ENCODE data around the gene ZC3H12D. TPM values are rescaled to one million over a fixed set of nuclear protein-coding genes. Genes with fewer than 3 reads are reported as not detected.

The ZC3H12D gene
- polyA plus RNA-seq, 3 donors from 2014 or later, result not detected

DNA sequence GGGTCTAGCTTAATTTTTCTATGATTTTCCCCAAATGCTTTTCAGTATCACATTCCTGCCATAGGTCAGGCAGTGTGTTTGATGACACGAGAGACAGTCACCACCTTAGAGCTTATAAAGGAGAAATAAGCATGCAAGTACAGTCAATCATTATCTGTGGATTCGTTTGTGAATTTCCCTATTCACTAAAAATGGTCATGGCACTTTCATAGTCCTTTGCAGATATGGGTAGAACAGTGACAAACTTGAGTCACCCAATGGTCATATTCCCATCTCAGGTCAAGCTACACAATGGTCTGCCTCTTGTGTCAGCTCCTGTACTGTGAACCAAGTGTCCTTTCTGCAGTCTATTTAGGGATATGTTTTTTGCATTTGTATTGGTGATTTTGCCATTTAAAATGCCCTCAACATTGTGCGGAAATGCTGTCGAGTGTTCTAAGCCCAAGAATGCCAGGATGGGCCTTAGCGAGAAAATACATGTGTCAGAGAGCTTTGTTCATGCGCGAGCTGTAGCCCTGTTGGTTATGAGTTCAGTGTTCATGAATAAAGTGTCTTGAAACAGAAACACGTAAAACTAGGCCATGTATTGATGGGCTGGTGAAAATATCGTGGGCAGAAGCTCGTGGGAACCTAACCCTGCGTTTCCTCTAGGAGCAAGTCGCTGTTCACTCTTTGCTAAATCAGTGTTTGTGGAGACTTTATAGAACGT is 65.0 kb downstream of the ZC3H12D start:
- no peak for DNase-seq
- Mint-ChIP-seq H3K4me3 (no peak overlapping the region), H3K4me1 (peaks cover 0 to 2% of the 10 kb centered on the region in 2 donors), H3K27me3 (ENCODE audit: low read depth in 3 of 3) (peaks cover 0 to 5% (median 0%) of the 10 kb centered on the region in 3 donors), H3K36me3 (no peaks in the 10 kb centered on the region), H3K9me3 (no peaks in the 10 kb centered on the region), H3K27ac (no peak overlapping the region)

DNA sequence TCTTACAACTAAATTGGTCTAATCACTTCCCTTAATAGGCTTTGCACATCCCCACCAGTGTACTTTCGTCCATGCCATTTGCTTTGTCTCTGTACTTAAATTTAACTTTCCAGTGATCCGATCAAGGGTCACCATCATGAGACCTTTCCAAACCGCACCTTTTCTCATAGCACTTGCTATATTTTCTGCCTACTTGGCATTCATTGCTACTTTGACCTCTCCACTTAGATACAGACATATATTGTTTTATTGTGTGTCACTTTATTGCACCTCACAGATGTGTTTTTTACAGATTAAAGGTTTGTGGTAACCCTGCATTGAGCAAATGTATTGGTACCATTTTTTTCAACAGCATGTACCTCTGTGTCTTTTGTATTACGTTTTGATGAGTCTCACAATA is 70.0 kb downstream of the ZC3H12D start:
- Mint-ChIP-seq H3K27me3 (ENCODE audit: low read depth in 3 of 3) (no peaks in the 10 kb centered on the region), H3K9me3 (no peaks in the 10 kb centered on the region), H3K36me3 (peaks cover 0 to 7% (median 3%) of the 10 kb centered on the region in 3 donors), H3K4me1 (peaks cover 0 to 2% of the 10 kb centered on the region in 2 donors), H3K27ac (peak overlapping the region in 1 of 6 donors; percentile 4), H3K4me3 (no peak overlapping the region)
- DNase-seq, result no peak

DNA sequence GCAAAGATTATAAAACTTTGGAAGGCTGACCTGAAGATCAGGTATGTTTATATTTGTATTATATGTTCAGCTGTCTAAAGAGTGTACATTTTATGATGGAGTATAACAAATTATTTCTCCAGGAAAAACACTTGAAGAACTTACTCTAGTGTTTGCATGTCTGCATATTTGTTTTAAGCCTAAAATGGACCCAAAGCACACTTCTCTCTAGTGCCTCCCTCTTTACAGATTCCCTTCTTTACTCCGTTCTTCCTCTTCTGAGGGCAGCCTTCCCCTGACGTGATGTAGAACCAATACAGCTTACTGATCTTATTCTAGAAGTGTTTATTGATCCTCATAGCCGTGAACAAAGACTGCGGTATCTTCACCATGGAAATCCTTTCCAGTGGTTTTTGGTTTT is 70.8 kb downstream of the ZC3H12D start:
- Mint-ChIP-seq H3K4me3 (no peak overlapping the region), H3K27ac (peak overlapping the region in 2 of 6 donors; percentile 25 to 30), H3K36me3 (peaks cover 0 to 7% (median 6%) of the 10 kb centered on the region in 3 donors), H3K9me3 (no peaks in the 10 kb centered on the region), H3K27me3 (ENCODE audit: low read depth in 3 of 3) (no peaks in the 10 kb centered on the region), H3K4me1 (peaks cover 0 to 2% of the 10 kb centered on the region in 2 donors)
- no peak for DNase-seq

DNA sequence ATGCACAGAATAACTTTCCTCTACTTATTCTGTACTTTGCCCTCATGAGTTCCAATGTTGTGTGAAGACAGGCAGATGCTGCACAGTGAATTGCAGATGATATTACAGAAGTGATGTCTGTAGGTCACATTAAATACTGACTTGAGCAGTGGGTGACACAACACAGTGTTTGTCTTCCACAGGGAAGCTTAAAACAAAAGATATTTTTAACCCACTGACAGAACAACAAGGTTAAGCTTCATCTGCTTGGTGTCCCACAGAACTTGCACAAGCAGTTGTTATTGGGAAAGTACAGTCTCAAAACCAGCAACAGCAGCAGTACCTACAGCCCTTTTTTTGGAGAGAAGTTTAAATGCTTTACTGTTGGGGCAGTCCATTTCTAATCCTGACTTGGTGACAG is 74.3 kb downstream of the ZC3H12D start:
- Mint-ChIP-seq H3K36me3 (peaks cover 4 to 11% (median 10%) of the 10 kb centered on the region in 3 donors), H3K9me3 (no peaks in the 10 kb centered on the region), H3K27ac (peak overlapping the region in 1 of 6 donors; percentile 10)

DNA sequence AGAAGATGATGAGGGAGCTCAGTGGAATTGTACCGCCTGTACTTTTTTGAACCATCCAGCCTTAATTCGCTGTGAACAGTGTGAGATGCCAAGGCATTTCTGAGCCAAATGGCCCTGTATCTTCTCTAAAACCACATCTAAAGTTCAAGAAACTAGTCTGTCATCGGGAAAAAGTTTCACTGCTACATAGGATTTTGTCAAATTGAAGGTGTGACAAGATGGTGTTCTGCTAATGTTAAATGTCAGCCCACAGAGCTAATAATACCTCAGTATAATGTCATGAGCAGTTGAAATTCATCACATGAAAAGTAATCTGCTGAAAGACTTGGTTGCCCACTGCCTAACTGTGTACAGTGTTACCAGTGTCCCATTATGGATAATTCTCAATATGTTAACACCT is 75.2 kb downstream of the ZC3H12D start:
- H3K4me1 Mint-ChIP-seq, result peaks cover 0 to 10% of the 10 kb centered on the region in 2 donors
- H3K9me3 Mint-ChIP-seq, result no peaks in the 10 kb centered on the region
- no peak for DNase-seq
- no peak overlapping the region for H3K4me3 Mint-ChIP-seq
- no peaks in the 10 kb centered on the region for H3K27me3 Mint-ChIP-seq (ENCODE audit: low read depth in 3 of 3)
- peaks cover 4 to 18% (median 10%) of the 10 kb centered on the region in 3 donors for H3K36me3 Mint-ChIP-seq
- no peak overlapping the region for H3K27ac Mint-ChIP-seq

More for the DNA sequence above, 74.3 kb downstream of the ZC3H12D start:
- DNase-seq, result no peak
- H3K4me1 Mint-ChIP-seq, result peaks cover under 1 to 6% of the 10 kb centered on the region in 2 donors
- no peak overlapping the region for H3K4me3 Mint-ChIP-seq
- H3K27me3 Mint-ChIP-seq (ENCODE audit: low read depth in 3 of 3), result no peaks in the 10 kb centered on the region

DNA sequence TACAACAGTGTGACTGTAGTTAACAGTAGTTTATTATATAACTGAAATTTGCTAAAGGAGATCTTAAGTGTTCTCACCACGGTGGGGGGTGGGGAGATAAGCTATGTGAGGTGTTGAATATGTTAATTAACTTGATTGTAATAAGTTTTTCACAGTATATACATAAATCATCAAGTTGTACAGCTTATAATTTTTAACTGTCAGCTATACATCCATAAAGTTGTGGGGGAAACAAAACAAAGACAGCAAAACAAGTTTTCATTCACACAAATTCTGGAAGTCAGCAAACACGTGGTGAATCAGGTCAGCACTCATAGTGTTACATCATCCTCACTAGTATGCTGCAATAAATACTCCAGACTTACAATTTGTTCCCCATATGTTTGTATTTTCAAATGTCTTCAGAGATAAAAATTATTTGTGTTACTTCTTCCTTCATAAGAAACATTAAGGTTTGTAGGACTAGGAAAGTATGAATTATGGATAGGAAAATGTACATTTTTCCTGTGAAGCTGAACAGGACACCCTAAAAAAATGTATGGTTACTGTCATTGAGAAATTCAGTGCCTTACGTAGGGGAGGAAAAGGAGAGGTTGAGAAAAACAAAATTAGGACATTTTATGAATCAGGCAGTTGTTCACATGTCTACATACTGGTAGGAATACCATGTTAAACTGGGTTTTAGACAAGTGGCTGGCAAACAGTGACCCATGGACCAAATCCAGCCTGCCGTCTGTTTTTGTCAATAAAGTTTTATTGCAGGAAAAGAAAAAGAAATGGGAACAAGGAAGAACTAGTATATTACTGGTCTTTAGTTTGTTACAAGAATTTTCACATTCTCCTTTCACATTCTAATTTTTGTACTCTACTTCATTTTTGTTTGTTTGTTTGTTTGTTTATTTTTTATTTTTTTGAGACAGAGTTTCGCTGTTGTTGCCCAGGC is 78.7 kb downstream of the ZC3H12D start:
- no peaks in the 10 kb centered on the region for H3K9me3 Mint-ChIP-seq
- no peak for DNase-seq
- no peaks in the 10 kb centered on the region for H3K27me3 Mint-ChIP-seq (ENCODE audit: low read depth in 3 of 3)
- peak overlapping the region in 4 of 6 donors; percentile 6 to 69 (median 22) for H3K27ac Mint-ChIP-seq
- H3K4me1 Mint-ChIP-seq, result peaks cover 0 to 10% of the 10 kb centered on the region in 2 donors
- no peak overlapping the region for H3K4me3 Mint-ChIP-seq
- H3K36me3 Mint-ChIP-seq, result peaks cover 9 to 32% (median 17%) of the 10 kb centered on the region in 3 donors

DNA sequence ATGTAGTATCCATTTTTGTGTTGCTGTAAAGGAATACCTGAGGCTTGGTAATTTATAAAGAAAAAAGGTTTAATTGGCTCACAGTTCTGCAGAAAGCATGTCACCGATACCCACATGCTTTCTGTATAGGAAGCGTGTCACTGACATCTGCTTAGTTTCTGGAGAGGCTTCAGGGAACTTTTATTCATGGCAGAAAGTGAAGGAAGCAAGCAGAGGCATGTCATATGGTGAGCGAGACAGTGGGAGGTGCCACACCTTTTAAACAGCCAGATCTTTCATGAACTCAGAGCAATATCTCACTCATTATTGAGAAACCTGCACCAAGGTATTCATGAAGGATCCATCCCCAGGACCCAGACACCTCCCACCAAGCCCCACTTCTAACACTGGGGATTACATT is 81.3 kb downstream of the ZC3H12D start:
- Mint-ChIP-seq H3K27me3 (ENCODE audit: low read depth in 3 of 3) (no peaks in the 10 kb centered on the region), H3K4me3 (no peak overlapping the region), H3K27ac (peak overlapping the region in 1 of 6 donors; percentile 59), H3K4me1 (peaks cover 0 to 10% of the 10 kb centered on the region in 2 donors), H3K36me3 (peaks cover 19 to 42% (median 24%) of the 10 kb centered on the region in 3 donors), H3K9me3 (no peaks in the 10 kb centered on the region)
- no peak for DNase-seq

DNA sequence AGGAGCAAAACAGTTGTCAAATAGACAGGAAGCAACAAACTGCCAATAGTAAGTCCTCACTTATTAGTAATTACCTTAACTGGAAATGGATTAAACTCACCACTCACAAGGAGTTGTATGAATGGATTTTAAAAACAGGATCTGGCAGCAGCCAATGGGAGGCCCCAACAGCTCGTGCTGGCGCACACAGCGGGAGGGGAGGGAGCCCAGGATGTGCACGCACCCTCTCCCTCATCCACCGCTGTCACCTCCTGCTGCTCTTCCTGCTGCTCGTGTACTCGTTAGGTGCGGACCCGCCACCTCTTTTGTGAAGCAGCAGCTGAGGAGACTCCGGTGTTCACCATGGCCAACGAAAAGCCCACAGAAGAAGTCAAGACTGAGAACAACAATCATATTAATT is 84.8 kb downstream of the ZC3H12D start, which contains the start of gene SUMO4:
SUMO4 (plus strand) TSS at position 213 of the 400 bp plus-strand sequence; CDS start at position 343, 130 bp downstream.
- DNase-seq, result no peak
- Mint-ChIP-seq H3K9me3 (no peaks in the 10 kb centered on the region), H3K4me3 (no peak within 1 kb of the TSS), H3K27me3 (ENCODE audit: low read depth in 3 of 3) (no peaks in the 10 kb centered on the region), H3K4me1 (peaks cover 1 to 17% of the 10 kb centered on the region in 2 donors), H3K36me3 (peaks cover 26 to 48% (median 29%) of the 10 kb centered on the region in 3 donors), H3K27ac (peak within 1 kb of the TSS in 1 of 6 donors; percentile 2)

DNA sequence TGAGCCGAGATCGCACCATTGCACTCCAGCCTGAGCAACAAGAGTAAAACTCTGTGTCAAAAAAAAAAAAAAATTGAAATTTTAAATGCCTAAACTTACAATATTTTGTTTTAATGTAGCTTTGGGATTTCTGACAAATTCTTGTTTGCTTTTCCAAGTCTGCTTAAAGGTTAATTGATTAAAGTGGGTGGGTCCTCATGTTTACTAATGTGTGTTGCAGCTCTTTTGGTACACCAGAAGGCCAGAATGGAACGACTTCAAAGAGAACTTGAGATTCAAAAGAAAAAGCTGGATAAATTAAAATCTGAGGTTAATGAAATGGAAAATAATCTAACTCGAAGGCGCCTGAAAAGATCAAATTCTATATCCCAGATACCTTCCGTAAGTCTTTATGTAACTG is 87.4 kb downstream of the ZC3H12D start:
- Mint-ChIP-seq H3K9me3 (no peaks in the 10 kb centered on the region), H3K27me3 (ENCODE audit: low read depth in 3 of 3) (no peaks in the 10 kb centered on the region), H3K4me1 (peaks cover 19 to 44% of the 10 kb centered on the region in 2 donors), H3K4me3 (no peak overlapping the region), H3K27ac (no peak overlapping the region), H3K36me3 (peaks cover 20 to 38% (median 21%) of the 10 kb centered on the region in 3 donors)
- no peak for DNase-seq

Other genes with a start within 250 kb of the ZC3H12D start
- gene TAB2, start 167.3 kb downstream of the ZC3H12D start, polyA plus RNA-seq, result 1 to 10 TPM; 1.1 to 8.5 (median 3.8) TPM
- under 1 TPM in 1 of 3 donors, not detected in 2; 0.94 TPM for gene SUMO4, start 84.8 kb downstream of the ZC3H12D start, polyA plus RNA-seq
- gene PPIL4, start 61.0 kb upstream of the ZC3H12D start, polyA plus RNA-seq, result 10 to 100 TPM in 1 of 3 donors, 1 to 10 TPM in 2; 5.2 to 13.1 (median 9.4) TPM
- gene GINM1, start 81.4 kb upstream of the ZC3H12D start, polyA plus RNA-seq, result 10 to 100 TPM; 22.5 to 26.4 (median 25.5) TPM
- gene KATNA1, start 163.7 kb upstream of the ZC3H12D start, polyA plus RNA-seq, result 10 to 100 TPM; 21.4 to 30.7 (median 21.5) TPM
- gene LATS1, start 233.1 kb upstream of the ZC3H12D start, polyA plus RNA-seq, result 10 to 100 TPM in 1 of 3 donors, 1 to 10 TPM in 2; 3.8 to 13.5 (median 6.3) TPM

Measured in immature natural killer cell (primary cell).